ENCODE measurements around the gene KMT2E.
A peak's percentile ranks its signal among the peaks of the same experiment; 100 is the strongest.
"Not testable (repeated sequence)": the region's sequence is repeated elsewhere in the genome, so short reads cannot be mapped to it uniquely, and the experiment has no call there.

Gene KMT2E, protein sequence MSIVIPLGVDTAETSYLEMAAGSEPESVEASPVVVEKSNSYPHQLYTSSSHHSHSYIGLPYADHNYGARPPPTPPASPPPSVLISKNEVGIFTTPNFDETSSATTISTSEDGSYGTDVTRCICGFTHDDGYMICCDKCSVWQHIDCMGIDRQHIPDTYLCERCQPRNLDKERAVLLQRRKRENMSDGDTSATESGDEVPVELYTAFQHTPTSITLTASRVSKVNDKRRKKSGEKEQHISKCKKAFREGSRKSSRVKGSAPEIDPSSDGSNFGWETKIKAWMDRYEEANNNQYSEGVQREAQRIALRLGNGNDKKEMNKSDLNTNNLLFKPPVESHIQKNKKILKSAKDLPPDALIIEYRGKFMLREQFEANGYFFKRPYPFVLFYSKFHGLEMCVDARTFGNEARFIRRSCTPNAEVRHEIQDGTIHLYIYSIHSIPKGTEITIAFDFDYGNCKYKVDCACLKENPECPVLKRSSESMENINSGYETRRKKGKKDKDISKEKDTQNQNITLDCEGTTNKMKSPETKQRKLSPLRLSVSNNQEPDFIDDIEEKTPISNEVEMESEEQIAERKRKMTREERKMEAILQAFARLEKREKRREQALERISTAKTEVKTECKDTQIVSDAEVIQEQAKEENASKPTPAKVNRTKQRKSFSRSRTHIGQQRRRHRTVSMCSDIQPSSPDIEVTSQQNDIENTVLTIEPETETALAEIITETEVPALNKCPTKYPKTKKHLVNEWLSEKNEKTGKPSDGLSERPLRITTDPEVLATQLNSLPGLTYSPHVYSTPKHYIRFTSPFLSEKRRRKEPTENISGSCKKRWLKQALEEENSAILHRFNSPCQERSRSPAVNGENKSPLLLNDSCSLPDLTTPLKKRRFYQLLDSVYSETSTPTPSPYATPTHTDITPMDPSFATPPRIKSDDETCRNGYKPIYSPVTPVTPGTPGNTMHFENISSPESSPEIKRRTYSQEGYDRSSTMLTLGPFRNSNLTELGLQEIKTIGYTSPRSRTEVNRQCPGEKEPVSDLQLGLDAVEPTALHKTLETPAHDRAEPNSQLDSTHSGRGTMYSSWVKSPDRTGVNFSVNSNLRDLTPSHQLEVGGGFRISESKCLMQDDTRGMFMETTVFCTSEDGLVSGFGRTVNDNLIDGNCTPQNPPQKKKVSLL (N-terminal part only)

DNA sequence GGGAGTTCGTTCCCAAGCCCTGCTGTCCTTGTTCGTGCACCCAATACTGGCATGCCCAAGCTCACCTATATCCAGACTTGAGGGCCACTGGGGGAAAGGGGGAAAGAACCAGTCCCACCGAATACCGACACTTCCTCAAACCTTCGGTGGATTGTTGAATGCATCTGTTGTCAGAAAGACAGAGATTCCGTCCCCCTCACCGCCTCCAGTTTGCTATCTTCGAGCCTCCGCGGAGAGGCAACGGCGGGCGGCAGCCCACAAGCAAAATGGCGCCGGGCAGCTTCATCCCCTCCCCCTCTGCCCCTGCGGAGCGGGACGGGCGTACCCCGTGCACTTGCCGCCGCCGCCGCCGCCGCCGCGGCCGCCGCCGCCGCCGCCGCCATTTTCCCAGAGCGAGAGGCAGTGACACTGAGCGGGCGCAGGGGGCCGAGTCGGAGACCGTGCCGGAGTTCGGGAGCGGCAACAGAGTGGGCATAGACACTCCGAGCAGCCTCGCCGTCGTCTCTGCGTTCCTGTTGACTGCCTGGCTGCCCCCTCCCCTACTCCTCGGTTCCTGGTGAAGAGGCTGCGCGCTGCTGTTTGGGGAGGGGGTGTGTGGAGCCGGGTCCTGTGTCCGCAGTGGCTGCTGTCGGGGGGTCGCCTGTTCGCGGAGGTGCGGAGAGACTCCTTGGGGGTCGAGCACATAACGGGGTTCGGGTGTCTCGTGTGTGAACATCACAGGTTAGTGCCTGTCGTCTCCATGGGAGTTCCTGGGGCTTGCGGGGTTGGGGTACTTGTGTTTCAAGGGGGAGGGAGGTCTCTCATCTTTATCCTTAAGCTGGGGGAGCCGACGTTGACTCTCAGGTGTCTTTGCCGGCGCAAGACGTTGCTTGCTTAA, at the start of gene KMT2E:
Gene KMT2E, plus strand, starts transcription at position 390 of the 877 bp plus-strand sequence. CDS start 26,748 bp downstream, outside the sequence.
- FAIRE-seq, result no peak
- peak; percentile 91 for DNase-seq (ENCODE audit: low spot score)

DNA sequence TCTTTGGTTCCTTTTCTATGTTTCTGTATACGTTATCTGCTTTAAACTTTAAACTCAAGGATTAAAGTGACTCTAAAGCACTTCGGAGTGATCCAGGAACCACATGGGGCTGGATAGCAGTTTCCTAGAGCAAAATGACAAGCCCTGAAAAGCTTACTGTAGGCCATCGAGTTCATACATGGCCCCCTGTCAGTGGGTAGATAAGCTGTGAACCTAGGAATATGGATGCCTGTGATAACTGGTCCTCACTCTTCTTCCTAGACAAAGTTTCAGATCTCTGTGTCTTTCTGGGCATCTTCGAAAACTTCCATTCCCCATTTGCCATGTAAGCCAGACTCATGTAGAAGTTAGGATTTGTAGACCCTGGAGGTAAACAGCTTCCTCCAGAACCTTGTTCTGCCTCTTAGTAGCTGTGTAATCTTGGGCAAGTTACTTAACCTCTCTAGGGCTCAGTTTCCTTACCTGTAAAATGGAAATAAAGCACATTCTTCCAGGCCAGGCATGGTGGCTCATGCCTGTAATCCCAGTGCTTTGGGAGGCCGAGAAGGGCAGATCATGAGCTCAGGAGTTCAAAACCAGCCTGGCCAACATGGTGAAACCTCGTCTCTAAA, 49.3 kb upstream of the KMT2E start:
- DNase-seq (ENCODE audit: low spot score), result no peak

DNA sequence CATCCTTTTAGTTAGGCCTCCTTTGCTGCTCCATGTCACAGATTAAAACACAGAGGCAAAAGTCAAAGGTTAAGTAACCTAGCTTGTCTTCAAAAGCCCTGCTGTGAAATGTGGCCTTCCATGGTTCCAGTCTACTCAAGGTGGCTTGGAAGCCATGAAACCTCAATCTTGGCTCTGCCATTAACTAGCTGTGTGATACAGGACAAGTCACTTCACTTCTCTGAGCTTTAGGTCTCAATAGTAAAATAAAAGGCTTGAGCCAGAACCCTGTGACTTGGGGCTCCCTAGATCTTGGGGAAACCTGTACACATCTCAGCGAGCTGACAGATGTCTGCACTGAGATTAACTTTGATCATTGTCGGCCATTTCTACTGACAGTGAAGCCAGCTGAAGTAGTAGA, 48.0 kb upstream of the KMT2E start:
- DNase-seq (ENCODE audit: low spot score) (no peak), FAIRE-seq (no peak)

More for the DNA sequence above, 49.3 kb upstream of the KMT2E start:
- FAIRE-seq, result no peak

- FAIRE-seq, result no peak
- no peak for DNase-seq (ENCODE audit: low spot score)
Measured at GRCh38 chr7:104967088-104967487, 46.9 kb upstream of the KMT2E start.

GRCh38 chr7:104967595-104967994, 46.4 kb upstream of the KMT2E start:
- no peak for FAIRE-seq
- DNase-seq (ENCODE audit: low spot score), result no peak

DNA sequence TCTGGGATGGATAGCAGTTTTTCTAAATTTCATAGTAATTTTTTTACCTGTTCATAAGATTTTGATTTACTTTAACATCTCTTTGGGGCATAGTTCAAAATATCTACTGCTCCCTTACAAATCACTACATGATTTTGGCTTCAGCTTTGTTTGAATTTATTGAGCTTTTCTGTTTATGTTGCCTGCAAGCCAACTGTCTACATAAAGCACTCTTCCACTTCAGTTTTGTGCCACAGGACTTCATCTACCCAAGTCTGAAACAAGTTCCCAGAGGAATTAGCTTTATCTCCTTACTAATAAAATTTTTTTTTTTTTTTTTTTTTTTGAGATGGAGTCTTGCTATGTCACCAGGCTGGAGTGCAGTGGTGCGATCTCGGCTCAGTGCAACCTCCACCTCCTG, 45.4 kb upstream of the KMT2E start:
- FAIRE-seq (no peak), DNase-seq (ENCODE audit: low spot score) (no peak)

DNA sequence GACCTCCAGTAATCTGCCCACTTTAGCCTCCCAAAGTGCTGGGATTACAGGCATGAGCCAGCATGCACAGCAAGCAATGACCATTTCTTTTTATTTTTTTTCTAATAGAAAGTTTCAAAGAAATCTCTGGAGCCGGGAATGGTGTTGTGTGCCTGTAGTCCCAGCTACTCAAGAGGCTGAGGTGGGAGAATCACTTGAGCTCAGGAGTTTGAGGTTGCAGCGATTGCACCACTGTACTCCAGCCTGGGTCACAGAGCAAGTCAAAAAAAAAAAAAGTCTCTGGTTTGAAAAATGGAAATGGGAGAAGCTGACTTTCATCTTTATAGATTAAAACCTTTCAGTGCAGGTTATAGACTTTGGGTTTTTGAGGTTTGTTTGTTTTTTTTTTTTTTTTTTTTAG, 44.8 kb upstream of the KMT2E start:
- FAIRE-seq (no peak), DNase-seq (ENCODE audit: low spot score) (no peak)

DNA sequence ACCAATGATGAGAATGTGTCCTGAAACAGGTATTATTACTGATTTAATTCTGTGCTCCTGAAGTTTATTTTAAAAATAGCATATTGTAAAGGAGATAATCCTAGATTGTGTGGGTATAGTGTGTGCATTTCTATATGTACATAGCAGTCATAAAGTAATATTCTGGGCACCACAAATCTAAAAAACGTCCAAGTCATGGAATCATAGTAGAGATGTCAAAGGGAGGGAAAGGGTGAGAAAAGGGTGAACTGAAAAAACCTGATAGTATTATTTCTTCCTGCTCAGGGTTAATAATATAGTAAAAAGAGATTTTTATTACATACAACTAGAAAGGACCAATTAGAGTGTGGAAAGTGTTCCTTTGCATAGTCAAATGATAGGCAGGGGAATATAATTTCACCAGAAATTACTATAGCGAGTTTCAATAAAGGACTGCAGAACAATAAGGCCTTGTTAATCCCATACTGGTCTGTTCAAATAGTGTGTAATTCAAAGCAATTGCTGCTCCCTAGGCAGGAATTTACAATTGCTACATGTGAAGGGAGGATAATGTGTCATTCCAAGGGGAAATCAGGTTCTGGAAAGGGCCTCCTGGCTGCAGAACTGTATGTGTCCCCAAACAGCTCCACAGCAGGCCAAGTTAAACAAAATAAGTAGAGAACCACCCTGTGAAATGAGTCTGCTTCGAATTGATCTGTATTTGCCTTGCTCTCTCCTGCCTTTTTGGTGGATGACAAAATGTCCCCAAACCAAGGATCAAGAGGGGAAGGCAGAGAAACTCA, 42.5 kb upstream of the KMT2E start:
- no peak for FAIRE-seq
- no peak for DNase-seq (ENCODE audit: low spot score)

DNA sequence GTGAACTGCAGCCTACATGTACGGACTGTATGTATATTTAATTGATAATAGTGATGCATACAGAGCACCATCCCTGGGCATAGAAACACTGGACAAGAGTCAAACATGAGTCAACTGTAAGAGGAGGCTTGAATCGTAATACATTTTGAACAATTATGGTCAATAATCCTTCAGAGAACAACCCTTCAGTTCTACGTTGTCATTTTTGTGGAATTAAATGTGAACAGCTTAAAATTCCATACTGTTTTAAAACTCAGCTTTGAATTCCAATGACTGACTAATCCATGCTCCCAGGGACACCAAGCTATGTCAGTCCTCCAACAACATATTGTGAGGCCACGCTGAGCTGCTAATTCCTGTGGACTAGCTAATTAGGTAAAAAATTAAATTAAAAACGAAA, 41.5 kb upstream of the KMT2E start:
- DNase-seq (ENCODE audit: low spot score) (no peak), FAIRE-seq (no peak)

- no peak for FAIRE-seq
- DNase-seq (ENCODE audit: low spot score), result no peak
Measured at GRCh38 chr7:104973227-104973626, 40.8 kb upstream of the KMT2E start.

DNA sequence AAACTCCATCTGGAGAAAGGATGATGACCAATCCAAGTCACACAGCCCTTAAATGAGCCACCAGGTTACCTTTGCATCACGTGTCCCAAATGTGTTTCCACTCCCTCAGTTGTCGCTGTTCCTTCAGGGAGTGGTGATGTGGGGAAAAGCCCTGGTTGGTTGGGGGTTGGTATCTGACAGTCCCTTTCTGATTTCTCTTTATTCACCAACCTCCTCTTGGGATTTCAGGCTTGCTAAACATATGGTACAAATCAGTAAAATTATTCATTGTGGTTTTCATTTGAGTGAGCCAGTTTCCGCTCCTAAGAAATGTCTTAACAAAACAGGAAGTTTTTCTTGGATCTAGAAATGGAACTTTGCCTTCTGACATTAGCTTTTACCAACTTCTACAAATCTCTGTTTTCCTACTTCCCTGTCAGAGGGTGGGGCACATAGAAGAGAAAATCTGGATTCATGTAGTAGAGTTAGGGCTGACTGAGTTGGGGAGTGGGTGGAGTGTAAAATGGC, 40.0 kb upstream of the KMT2E start:
- FAIRE-seq (no peak), DNase-seq (ENCODE audit: low spot score) (no peak)

DNA sequence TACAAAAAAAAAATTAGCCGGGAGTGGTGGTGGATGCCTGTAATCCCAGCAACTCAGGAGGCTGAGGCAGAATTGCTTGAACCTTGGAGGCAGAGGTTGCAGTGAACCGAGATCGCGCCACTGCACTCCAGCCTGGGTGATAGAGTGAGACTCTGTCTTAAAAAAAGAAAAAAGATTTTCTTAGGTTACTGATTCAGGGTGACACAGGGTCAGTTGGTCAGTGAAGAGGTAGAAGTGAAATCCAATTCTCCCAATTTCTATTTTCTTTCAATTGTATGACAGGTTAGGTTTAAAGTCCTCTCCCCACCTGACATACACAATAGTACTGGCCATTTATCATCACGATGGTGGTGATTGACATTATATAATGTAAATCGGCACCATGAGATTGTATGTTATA, 38.5 kb upstream of the KMT2E start:
- not testable (repeated sequence) for DNase-seq (ENCODE audit: low spot score); FAIRE-seq

DNA sequence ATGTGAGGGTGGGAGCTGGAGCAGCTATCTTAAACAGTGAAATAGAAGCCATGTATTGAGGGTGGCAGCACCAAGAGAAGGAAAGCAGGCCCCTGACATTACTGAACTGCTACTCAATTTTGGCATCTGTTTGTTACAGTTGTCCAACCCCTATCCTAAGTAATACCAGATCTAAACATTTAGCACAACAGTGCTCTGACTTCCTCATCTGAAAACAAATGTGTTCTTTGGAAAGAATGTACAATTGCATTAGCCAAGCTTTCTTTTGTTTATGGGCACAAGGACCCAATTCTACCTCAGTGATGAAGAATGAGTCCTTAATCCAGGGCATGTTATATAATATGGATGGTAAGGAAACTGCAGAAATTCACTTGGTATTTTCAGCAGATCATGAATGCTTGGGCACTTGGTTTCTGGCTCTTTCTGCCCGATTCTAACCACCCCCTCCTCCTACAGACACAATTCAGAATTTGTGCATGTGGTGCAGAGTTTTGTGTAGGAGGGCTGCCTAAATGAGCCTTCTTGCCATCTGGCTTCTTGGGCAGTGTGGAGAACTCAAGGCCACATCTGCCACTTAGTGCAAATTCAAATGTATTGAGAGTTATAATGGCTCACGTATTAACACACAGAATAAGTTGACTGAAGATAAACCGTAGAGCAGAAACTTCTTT, 36.9 kb upstream of the KMT2E start:
- FAIRE-seq (no peak), DNase-seq (ENCODE audit: low spot score) (no peak)

- FAIRE-seq (no peak), DNase-seq (ENCODE audit: low spot score) (no peak)
Measured at GRCh38 chr7:104978460-104978859, 35.5 kb upstream of the KMT2E start.

GRCh38 chr7:104979167-104979841, 34.7 kb upstream of the KMT2E start:
- no peak for FAIRE-seq
- no peak for DNase-seq (ENCODE audit: low spot score)

- FAIRE-seq, result no peak
Measured at GRCh38 chr7:104980440-104980839, 33.6 kb upstream of the KMT2E start.

GRCh38 chr7:104980841-104981671, 32.9 kb upstream of the KMT2E start:
- peak; percentile 67 for DNase-seq (ENCODE audit: low spot score)
- FAIRE-seq, result peak; percentile 20

More at GRCh38 chr7:104980440-104980839, 33.6 kb upstream of the KMT2E start:
- DNase-seq (ENCODE audit: low spot score), result no peak

Measured in urothelium cell line (cell line).